Neural cell (in vitro differentiated cells): ENCODE measurements around the gene SMARCC1. TPM values are rescaled to one million over a fixed set of nuclear protein-coding genes. Genes with fewer than 3 reads are reported as not detected.
"Not testable (repeated sequence)": the region's sequence is repeated elsewhere in the genome, so short reads cannot be mapped to it uniquely, and the experiment has no call there.

Experiments used
- H2AFZ ChIP-seq: fragments of 200-600, 300-800 bp; sonication (generic), shearing (Covaris generic); 2 replicates; pipeline ENCODE4 v1.6.0; 2014; ENCODE audit warnings: low read depth, mild to moderate bottlenecking, antibody characterized with exemption, low read length, moderate library complexity
- H3F3A ChIP-seq: fragments of 200-600 bp; shearing (Covaris generic); 2 replicates; pipeline ENCODE4 v1.6.1; 2016; ENCODE audit warnings: mild to moderate bottlenecking, moderate library complexity, mixed read lengths, antibody characterized with exemption, low read length; ENCODE audit not compliant: insufficient read depth, poor library complexity, severe bottlenecking
- H3K27ac ChIP-seq: fragments of 200-600, 300-800 bp; sonication (generic), shearing (Covaris generic); 2 replicates; pipeline ENCODE4 v1.5.1; 2014; ENCODE audit warnings: mild to moderate bottlenecking, low read length, moderate library complexity
- H3K27me3 ChIP-seq: fragments of 300-800, 200-600 bp; sonication (generic), shearing (Covaris generic); 2 replicates; pipeline ENCODE4 v1.6.0; 2014; ENCODE audit warnings: mild to moderate bottlenecking, low read depth, low read length, moderate library complexity; ENCODE audit not compliant: insufficient read depth
- H3K36me3 ChIP-seq: fragments of 300-800, 200-600 bp; sonication (generic), shearing (Covaris generic); 2 replicates; pipeline ENCODE4 v1.5.1; 2014; ENCODE audit warnings: mild to moderate bottlenecking, antibody characterized with exemption, low read length, moderate library complexity; ENCODE audit not compliant: insufficient read depth
- H3K4me2 ChIP-seq: fragments of 300-800, 200-600 bp; sonication (generic), shearing (Covaris generic); 2 replicates; pipeline ENCODE4 v1.6.0; 2014; ENCODE audit warnings: mild to moderate bottlenecking, low read length
- H3K4me3 ChIP-seq: fragments of 300-800, 200-600 bp; sonication (generic), shearing (Covaris generic); 2 replicates; pipeline ENCODE4 v1.5.1; 2014; ENCODE audit warnings: mild to moderate bottlenecking, low read length, moderate library complexity
- H3K79me2 ChIP-seq: fragments of 200-600 bp; shearing (Covaris generic); replicated peaks from 2 replicates; pipeline ENCODE4 v1.6.0; 2014; ENCODE audit warnings: mild to moderate bottlenecking, low read length, moderate library complexity; ENCODE audit not compliant: insufficient read depth
- H3K9ac ChIP-seq: fragments of 300-800, 200-600 bp; sonication (generic), shearing (Covaris generic); 2 replicates; pipeline ENCODE4 v1.6.1; 2016; ENCODE audit warnings: mild to moderate bottlenecking, low read length, mixed read lengths
- H3K9me2 ChIP-seq: fragments of 200-600 bp; shearing (Covaris generic); 2 replicates; pipeline ENCODE4 v1.6.1; 2016; ENCODE audit warnings: mild to moderate bottlenecking, low read length, mixed read lengths; ENCODE audit not compliant: insufficient read depth
- H3K9me3 ChIP-seq: fragments of 200-600, 300-800 bp; sonication (generic), shearing (Covaris generic); 2 replicates; pipeline ENCODE4 v1.6.1; 2016; ENCODE audit warnings: mild to moderate bottlenecking, mixed run types, low read length, moderate library complexity, mixed read lengths
- H4K20me1 ChIP-seq: fragments of 200-600 bp; shearing (Covaris generic); 2 replicates; pipeline ENCODE4 v1.6.1; 2016; ENCODE audit warnings: mild to moderate bottlenecking, mixed run types; ENCODE audit not compliant: insufficient read depth
- EP300 ChIP-seq: fragments of 450-650 bp; conservative IDR thresholded peaks from 2 replicates; pipeline ENCODE4 v1.6.1; 2014; ENCODE audit warnings: antibody characterized with exemption, mild to moderate bottlenecking, moderate library complexity; ENCODE audit not compliant: poor library complexity, severe bottlenecking
- EZH2 ChIP-seq: fragments of 200-600, 300-800 bp; shearing (Covaris generic), sonication (generic); IDR thresholded peaks from 2 replicates; pipeline ENCODE4 v1.6.1; 2014; ENCODE audit warnings: antibody characterized with exemption, low read length, borderline replicate concordance, mild to moderate bottlenecking; ENCODE audit not compliant: insufficient read depth, poor library complexity, severe bottlenecking
- POLR2AphosphoS5 ChIP-seq: IDR thresholded peaks from 2 replicates; pipeline ENCODE4 v1.6.1; 2012
- RAD21 ChIP-seq: fragments of 450-650 bp; conservative IDR thresholded peaks from 2 replicates; pipeline ENCODE4 v1.6.1; 2014; ENCODE audit warnings: antibody characterized with exemption, mild to moderate bottlenecking, moderate library complexity
- REST ChIP-seq: IDR thresholded peaks from 2 replicates; pipeline ENCODE4 v1.6.1; 2012; ENCODE audit warnings: borderline replicate concordance
- SMC3 ChIP-seq: fragments of 450-650 bp; conservative IDR thresholded peaks from 2 replicates; pipeline ENCODE4 v1.6.1; 2014; ENCODE audit warnings: antibody characterized with exemption, mild to moderate bottlenecking, moderate library complexity; ENCODE audit not compliant: poor library complexity
- TAF1 ChIP-seq: IDR thresholded peaks from 2 replicates; pipeline ENCODE4 v1.6.1; 2012; ENCODE audit warnings: low read depth
- polyA plus RNA-seq: library from polyadenylated mRNA; depleted of rRNA; stranded (reverse); fragments of >200 nt; gene quantifications from 2 replicates; pipeline ENCODE4 v1.2.3, GENCODE V29; 2014
- TF ChIP-seq, protein P1 (sequence below): fragments of 450-650 bp; IDR thresholded peaks from 2 replicates; pipeline ENCODE4 v1.5.1; 2014; ENCODE audit warnings: antibody characterized with exemption, mild to moderate bottlenecking, moderate library complexity; ENCODE audit not compliant: poor library complexity, severe bottlenecking

SMARCC1 gene
- polyA plus RNA-seq, 1 donor from 2014 or later = 29.4 TPM

- TF ChIP-seq EP300 (no peak), EZH2 (no peak), POLR2AphosphoS5 (no peak), RAD21 (no peak), REST (no peak), TAF1 (no peak)
- Histone ChIP-seq H3K27me3 (no peaks in the 10 kb centered on the region), H3K27ac (no peak overlapping the region), H3K36me3 (no peaks in the 10 kb centered on the region), H3K9me3 (no peaks in the 10 kb centered on the region), H3K4me3 (no peak overlapping the region), H3K9me2 (no peaks in the 10 kb centered on the region), H4K20me1 (peaks cover 3% of the 10 kb centered on the region), H3K4me2 (no peak overlapping the region), H3K9ac (no peak overlapping the region), H3K79me2 (peaks cover 67% of the 10 kb centered on the region), H2AFZ (no peak overlapping the region), H3F3A (no peaks in the 10 kb centered on the region)
Measured at GRCh38 chr3:47743855-47744254, 37.8 kb downstream of the SMARCC1 start.

- H3K27ac ChIP-seq, H3K4me2 ChIP-seq, H4K20me1 ChIP-seq, H2AFZ ChIP-seq, H3K9me3 ChIP-seq, H3K4me3 ChIP-seq, H3F3A ChIP-seq, H3K9me2 ChIP-seq, H3K36me3 ChIP-seq, H3K9ac ChIP-seq, H3K27me3 ChIP-seq: not testable (repeated sequence)
- peaks cover 66% of the 10 kb centered on the region for H3K79me2 ChIP-seq
Measured at GRCh38 chr3:47743352-47743751, 38.3 kb downstream of the SMARCC1 start.

- Histone ChIP-seq H3F3A (no peaks in the 10 kb centered on the region), H3K27me3 (no peaks in the 10 kb centered on the region), H3K36me3 (peaks cover 3% of the 10 kb centered on the region), H3K4me3 (no peak overlapping the region), H3K27ac (no peak overlapping the region), H4K20me1 (peaks cover 3% of the 10 kb centered on the region), H3K79me2 (peaks cover 74% of the 10 kb centered on the region), H3K9ac (no peak overlapping the region), H3K9me3 (no peaks in the 10 kb centered on the region), H3K4me2 (no peak overlapping the region), H2AFZ (no peak overlapping the region), H3K9me2 (no peaks in the 10 kb centered on the region)
- TF ChIP-seq REST (no peak), SMC3 (no peak), TAF1 (no peak), POLR2AphosphoS5 (no peak)
- TF ChIP-seq, protein P1, sequence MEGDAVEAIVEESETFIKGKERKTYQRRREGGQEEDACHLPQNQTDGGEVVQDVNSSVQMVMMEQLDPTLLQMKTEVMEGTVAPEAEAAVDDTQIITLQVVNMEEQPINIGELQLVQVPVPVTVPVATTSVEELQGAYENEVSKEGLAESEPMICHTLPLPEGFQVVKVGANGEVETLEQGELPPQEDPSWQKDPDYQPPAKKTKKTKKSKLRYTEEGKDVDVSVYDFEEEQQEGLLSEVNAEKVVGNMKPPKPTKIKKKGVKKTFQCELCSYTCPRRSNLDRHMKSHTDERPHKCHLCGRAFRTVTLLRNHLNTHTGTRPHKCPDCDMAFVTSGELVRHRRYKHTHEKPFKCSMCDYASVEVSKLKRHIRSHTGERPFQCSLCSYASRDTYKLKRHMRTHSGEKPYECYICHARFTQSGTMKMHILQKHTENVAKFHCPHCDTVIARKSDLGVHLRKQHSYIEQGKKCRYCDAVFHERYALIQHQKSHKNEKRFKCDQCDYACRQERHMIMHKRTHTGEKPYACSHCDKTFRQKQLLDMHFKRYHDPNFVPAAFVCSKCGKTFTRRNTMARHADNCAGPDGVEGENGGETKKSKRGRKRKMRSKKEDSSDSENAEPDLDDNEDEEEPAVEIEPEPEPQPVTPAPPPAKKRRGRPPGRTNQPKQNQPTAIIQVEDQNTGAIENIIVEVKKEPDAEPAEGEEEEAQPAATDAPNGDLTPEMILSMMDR = no peak
Measured at GRCh38 chr3:47741925-47742324, 39.8 kb downstream of the SMARCC1 start.
